Stimulated activated CD4-positive, alpha-beta T cell treated with anti-CD3 and anti-CD28 coated beads, Interleukin-12 subunit alpha, Interleukin-12 subunit beta, amount 100 ng/mL, for 48 hours (primary cell): ENCODE measurements around the gene GZF1.

Source experiments
- DNase-seq, 3 donors: peaks; one replicate each; pipeline ENCODE4 v3.0.0-alpha.2; 2020; ENCODE audit warnings: low read depth in 2 of 3, low spot score in 1 of 3

Gene GZF1

GRCh38 chr20:23361476-23362391, at the start of gene GZF1:
TSS of gene GZF1 (plus strand) at chr20:23362182. CDS start at chr20:23364384, 2,202 bp downstream.
- DNase-seq = peak; percentile 95 to 97 (median 96)

DNA sequence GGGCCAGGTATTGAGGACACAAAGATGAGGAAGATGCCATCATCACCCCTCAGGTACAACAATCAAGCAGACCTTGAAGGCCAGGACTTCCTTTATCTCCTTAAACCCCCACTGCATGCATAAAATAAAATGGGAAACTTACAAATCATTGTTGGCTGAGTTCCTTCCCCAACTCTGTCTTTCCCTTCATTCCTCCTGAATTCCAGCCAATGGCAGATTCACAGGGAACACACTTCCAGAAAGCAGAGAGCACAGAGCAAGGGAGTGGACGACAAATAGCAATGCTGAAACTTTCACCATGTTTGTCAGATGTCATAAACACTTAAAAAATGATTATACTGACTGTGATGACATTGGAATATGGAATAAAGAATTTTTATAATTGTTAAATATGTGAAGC, 48.7 kb upstream of the GZF1 start:
- no peak for DNase-seq

- no peak for DNase-seq
Measured at GRCh38 chr20:23314699-23315098, 47.3 kb upstream of the GZF1 start.

GRCh38 chr20:23315099-23315498, 46.9 kb upstream of the GZF1 start:
- no peak for DNase-seq

GRCh38 chr20:23316626-23317025, 45.4 kb upstream of the GZF1 start:
- DNase-seq = no peak

DNA sequence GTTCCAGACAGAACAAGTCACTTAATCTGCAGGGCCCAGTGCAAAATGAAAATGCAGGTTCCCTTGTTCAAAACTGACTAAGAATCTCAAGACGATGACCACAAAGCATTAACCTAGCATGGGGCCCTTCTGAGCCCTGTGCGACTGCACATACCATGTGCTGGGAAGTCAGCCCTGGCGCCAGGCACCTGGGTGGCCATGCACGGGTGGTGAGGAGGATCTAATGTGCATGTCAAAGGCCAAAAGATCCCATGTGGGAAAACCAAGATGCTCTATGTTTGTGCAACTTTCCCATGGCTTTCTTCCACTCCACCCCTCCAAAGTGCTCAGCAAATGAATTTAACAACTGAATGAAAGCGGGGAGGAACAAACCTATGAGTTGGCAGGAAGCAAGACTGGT, 44.9 kb upstream of the GZF1 start:
- no peak for DNase-seq

DNA sequence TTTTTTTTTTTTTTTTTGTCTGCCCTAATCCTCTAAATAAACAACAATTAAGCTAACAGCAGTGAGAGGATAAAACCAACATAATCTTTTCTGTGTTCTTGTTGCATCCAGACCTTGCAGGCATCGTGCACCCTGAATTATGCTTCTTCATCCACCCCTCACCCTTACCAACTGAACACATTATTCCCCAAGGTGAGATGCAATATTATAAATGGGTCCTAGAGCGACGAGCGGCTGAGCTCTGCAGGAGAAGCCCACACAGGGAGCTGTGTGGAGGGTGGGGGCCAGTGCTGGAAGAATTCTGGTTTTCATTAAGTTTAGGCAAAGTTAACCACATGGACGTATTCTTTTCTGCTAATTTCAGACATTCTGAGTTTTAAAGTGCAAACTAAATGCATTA, 43.6 kb upstream of the GZF1 start:
- DNase-seq = no peak

DNA sequence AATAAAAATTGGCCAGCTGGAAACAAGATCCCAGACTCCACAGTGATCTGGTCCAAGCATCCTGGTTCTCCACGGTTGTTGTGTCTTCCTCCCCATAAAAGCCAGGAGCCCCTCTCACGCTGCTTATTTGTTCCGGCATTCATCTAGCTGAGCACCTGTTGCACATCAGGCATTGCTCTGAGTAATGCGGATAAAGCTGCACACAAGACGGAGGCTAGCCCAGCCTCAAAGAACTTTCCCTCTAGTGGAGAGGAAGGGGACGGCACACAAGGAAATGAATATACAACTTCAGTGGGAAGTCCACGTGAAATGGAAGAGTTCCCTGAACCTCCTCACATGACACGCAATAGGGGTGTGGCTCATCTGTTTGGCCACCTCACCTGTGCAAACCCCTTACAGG, 41.7 kb upstream of the GZF1 start:
- no peak for DNase-seq

- no peak for DNase-seq
Measured at GRCh38 chr20:23325107-23325506, 36.9 kb upstream of the GZF1 start.

DNA sequence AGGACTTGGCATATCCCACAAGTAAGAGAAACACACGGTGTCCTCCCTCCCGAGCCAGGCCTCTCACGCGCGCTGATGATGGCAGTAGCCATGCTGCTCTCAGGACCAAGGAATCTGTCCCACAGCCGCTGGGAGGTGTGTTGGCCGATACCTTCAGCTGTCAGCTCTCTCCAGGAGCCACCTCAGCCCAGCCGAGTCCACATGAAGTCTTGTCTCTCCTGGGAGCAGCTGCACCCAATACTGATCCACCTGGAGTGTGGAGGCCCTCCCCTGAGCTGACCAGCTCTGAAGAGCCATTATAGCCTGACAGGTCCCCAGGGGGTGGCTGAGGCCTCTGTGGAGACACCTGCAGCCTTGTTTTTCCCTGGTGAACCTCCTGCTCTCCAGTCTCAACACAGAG, 35.2 kb upstream of the GZF1 start:
- no peak for DNase-seq

DNA sequence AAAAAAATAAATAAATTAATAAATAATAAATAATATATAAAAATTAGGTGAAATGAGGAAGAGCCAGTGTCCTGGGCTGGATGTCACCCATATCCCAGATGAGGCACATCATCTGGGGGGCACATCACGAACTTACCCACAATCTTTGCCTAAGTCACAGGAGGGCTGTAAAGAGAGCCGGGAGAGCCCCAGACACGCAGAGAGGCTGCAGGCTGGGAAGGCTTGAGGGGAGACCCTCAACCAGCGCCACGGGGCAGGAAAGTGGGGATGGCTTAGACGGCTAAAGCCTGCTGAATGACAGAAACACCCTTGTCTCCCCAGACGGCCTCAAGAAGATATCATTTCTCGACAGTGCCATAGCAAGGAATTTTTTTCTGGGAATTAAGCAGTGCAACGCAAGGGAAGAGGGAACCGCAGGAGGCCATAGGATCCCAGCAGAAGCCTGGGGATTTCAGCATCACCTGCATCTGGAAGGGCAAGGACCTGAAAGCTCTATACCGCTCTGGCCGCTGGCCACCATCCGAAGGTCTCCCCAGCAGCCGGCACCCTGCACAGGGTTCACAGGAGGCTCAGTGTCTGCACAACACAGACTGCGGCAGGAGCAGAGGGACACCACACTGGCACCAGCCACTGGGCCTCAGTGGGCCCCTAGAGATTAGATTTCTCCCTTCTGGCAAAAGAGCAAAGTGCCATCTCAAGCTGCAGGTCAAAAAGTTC, 34.2 kb upstream of the GZF1 start:
- DNase-seq = no peak

DNA sequence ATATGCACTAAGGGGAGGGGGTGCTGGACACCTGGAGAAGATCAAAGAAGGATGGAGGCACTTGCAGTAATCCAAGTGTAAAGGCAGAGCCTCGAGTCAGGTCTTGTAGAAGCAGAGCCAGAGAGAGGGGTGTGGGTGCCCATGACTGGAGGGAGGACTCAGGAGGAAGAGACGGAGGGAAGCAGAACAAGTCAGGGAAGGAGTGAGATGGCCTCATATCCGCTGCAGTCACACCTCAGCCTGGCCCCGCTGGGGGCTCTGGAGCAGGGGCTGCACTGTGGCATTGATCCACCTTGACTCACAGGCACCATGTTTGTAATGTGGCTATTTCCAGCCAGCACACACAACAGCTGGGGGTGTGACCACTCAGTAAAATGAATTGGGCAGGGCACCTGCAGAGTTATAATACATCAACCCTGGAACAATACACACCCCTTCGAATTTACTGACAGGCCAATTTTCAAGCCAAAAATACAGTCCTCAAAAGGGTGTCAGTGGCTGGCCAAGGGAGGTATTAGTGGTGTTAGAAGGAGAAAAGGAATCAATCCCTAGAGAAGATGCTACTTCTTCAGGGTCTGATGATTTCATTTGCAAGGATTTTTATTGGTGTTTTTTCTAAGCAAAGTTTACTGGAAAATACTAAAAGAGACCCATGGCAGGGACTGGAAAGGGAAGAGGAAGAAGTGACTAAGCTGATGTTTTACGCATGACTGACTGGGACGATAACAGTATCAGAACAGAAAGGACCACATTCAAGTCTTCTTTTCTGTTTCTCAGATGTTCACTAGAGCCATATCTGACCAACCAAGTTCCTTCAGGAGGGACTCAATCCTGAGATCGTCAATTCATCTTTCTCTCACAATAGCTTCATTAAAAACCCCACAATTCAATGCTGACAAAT, 30.3 kb upstream of the GZF1 start:
- DNase-seq = no peak

DNA sequence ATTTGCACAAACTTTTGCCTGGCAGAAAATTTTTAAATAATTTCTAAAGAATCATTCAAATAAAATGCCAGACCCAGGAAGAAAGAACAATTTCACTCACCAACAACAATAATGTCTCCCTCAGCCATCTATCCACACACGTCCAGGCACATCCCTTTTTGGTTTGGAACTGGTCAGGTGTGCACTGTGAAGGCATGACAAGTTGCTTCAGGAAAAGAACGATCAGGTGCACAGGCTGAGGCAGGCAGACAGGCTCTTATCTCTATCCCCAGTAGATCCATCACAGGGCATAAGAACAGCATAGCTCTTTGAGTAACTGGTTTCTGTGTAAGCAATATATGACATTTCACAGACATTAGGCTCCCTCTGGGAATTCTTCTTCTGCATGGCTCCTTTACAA, 29.5 kb upstream of the GZF1 start:
- DNase-seq = no peak

DNA sequence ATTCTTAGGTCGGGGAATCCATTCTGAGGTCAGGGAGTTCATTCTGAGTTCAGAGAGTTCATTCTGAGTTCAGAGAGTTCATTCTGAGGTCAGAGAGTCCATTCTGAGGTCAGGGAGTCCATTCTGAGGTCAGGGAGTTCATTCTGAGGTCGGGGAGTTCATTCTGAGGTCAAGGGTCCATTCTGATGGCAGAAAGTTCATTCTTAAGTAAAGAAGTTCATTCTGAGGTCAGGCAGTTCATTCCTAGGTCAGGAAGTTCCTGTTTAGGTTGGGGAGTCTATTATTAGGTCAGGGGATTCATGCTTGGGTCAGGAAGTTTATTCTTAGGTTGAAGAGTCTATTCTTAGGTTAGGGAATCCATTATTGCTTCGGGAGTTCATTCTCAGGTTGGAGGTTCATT, 27.9 kb upstream of the GZF1 start:
- no peak for DNase-seq

DNA sequence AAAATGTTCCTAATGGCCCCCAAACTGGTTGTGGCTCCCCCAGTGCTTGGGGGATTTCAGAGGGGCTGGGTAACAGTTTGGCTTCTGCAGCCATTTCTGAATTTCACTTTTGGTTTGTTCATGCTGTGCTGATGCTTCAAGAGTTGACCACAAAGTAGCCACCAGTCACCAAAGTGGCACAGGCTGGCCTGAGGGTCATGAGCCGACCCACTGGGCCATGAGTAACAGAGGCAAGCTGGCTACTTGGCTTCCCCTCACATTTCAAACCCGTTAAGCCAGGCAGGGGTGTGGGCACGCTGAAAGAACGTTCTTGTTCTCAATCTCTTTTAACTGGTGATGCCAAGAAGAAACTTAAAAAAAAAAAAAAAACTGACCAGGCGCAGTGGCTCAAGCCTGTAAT, 26.5 kb upstream of the GZF1 start:
- DNase-seq = no peak

- no peak for DNase-seq
Measured at GRCh38 chr20:23336476-23336875, 25.5 kb upstream of the GZF1 start.

- DNase-seq = no peak
Measured at GRCh38 chr20:23337312-23337711, 24.7 kb upstream of the GZF1 start.

GRCh38 chr20:23339986-23340385, 22.0 kb upstream of the GZF1 start:
- DNase-seq = no peak

DNA sequence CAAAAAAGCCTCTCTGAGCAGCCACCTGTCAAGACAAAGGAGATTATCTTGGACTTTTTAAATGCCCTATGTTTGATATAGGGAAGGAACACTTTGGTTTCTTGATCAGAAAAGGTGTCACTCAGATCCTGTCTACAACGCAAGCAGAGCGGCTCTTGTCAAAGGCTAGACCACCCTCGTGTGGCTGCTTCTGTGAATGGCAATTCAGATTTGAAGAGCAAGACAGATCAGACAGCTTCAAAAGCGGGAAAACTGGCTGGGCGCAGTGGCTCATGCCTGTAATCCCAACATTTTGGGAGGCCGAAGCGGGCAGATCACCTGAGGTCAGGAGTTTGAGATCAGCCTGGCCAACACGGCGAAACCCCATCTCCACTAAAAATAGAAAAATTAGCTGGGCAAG, 21.5 kb upstream of the GZF1 start:
- DNase-seq = peak in 1 of 3 donors; percentile 17

GRCh38 chr20:23341073-23341472, 20.9 kb upstream of the GZF1 start:
- DNase-seq = no peak

GRCh38 chr20:23343590-23343989, 18.4 kb upstream of the GZF1 start:
- no peak for DNase-seq
